Measurements from ENCODE around the gene RABGGTA.

DNA sequence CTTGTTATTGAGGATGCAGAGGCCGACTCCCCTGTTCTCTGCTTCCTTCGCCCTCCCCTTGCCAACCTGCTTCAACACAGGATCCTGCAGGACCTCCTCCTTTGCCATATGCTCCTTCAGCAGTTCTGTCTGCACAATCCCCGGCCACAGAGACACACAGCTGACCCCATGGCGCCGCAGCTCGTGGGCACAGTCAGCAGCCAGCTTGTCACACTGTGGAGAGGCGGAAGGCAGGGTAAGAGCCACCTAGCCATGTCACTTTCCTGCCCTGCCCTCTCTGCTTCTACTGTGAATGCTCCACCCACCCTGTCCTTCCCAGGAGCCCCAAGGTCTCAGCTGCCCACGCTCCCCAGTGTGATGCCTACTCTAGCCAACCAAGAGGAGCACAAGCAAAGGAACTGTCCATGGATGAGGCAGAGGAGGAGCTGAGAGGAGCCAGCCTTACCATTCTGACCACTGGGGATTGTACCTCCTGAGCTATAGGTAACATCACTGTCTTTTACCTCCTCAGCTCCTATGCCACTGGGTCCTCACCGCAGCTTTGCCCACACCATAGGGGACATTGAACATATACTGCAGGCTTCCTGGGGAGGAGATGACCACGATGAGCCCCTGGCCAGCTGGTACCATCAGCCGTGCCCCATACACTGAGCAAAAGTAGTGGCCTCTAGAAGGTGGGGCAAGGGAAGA is 20.9 kb upstream of the RABGGTA start:
- TF ChIP-seq, protein P1, sequence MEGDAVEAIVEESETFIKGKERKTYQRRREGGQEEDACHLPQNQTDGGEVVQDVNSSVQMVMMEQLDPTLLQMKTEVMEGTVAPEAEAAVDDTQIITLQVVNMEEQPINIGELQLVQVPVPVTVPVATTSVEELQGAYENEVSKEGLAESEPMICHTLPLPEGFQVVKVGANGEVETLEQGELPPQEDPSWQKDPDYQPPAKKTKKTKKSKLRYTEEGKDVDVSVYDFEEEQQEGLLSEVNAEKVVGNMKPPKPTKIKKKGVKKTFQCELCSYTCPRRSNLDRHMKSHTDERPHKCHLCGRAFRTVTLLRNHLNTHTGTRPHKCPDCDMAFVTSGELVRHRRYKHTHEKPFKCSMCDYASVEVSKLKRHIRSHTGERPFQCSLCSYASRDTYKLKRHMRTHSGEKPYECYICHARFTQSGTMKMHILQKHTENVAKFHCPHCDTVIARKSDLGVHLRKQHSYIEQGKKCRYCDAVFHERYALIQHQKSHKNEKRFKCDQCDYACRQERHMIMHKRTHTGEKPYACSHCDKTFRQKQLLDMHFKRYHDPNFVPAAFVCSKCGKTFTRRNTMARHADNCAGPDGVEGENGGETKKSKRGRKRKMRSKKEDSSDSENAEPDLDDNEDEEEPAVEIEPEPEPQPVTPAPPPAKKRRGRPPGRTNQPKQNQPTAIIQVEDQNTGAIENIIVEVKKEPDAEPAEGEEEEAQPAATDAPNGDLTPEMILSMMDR (IDR thresholded peaks at IDR 0.05 in 2 of 3, conservative IDR thresholded peaks at IDR 0.05 in 1 of 3; ENCODE audit: insufficient read depth in 2 of 3, low read depth in 1 of 3, low read length in 3 of 3): no peak
- TF ChIP-seq ZBTB8A (IDR thresholded peaks at IDR 0.05; ENCODE audit: partially characterized antibody): no peak

Data from K562 (cell line).